Measurements from ENCODE around the gene NEUROG3. TPM values are rescaled to one million over a fixed set of nuclear protein-coding genes. Genes with fewer than 3 reads are reported as not detected.

The NEUROG3 gene
- total RNA-seq, 4 donors from 2014 or later = 0.60 to 1.1 TPM; not detected in 2

- ATAC-seq (ENCODE audit: low FRiP score) = no peak
- no peak for DNase-seq (ENCODE audit: low spot score)
- no peak for TF ChIP-seq CTCF (IDR thresholded peaks at IDR 0.05)
Measured at GRCh38 chr10:69578508-69578991, 5.3 kb upstream of the NEUROG3 start.

- DNase-seq (ENCODE audit: low spot score) = no peak
- no peak for ATAC-seq (ENCODE audit: low FRiP score)
- no peak for TF ChIP-seq CTCF (IDR thresholded peaks at IDR 0.05)
Measured at GRCh38 chr10:69577268-69578232, 4.3 kb upstream of the NEUROG3 start.

GRCh38 chr10:69576334-69577011 lies 3.3 kb upstream of the NEUROG3 start:
- TF ChIP-seq CTCF (IDR thresholded peaks at IDR 0.05) = no peak

GRCh38 chr10:69575164-69575722 lies 2.0 kb upstream of the NEUROG3 start:
- no peak for DNase-seq (ENCODE audit: low spot score)
- TF ChIP-seq CTCF (IDR thresholded peaks at IDR 0.05) = no peak
- no peak for ATAC-seq (ENCODE audit: low FRiP score)

More at GRCh38 chr10:69576334-69577011, 3.3 kb upstream of the NEUROG3 start:
- ATAC-seq (ENCODE audit: low FRiP score) = no peak
- DNase-seq (ENCODE audit: low spot score) = no peak

- TF ChIP-seq CTCF (IDR thresholded peaks at IDR 0.05) = no peak
- DNase-seq (ENCODE audit: low spot score) (no peak), ATAC-seq (ENCODE audit: low FRiP score) (no peak)
Measured at GRCh38 chr10:69574571-69574978, 1.4 kb upstream of the NEUROG3 start.

GRCh38 chr10:69572159-69573055 lies 815 bp downstream of the NEUROG3 start:
- ATAC-seq (ENCODE audit: low FRiP score) (no peak), DNase-seq (ENCODE audit: low spot score) (no peak)
- TF ChIP-seq CTCF (IDR thresholded peaks at IDR 0.05) = no peak

Data from omental fat pad (tissue), 4 donors.